Smooth muscle cell (in vitro differentiated cells): ENCODE data around the gene A2M. TPM values are rescaled to one million over a fixed set of nuclear protein-coding genes. Genes with fewer than 3 reads are reported as not detected.

ENCODE experiments used
- DNase-seq: peaks from one replicate; lab custom pipeline; 2025; ENCODE audit not compliant: unreplicated experiment; lab: John Stamatoyannopoulos, UW
- H2AFZ ChIP-seq: fragments of 200-600 bp; sonication (generic); 2 replicates; pipeline ENCODE4 v1.6.0; 2016; ENCODE audit warnings: antibody characterized with exemption, low read depth, mild to moderate bottlenecking
- H3F3A ChIP-seq: fragments of 200-600 bp; sonication (generic); 2 replicates; pipeline ENCODE4 v1.6.0; 2017; ENCODE audit warnings: antibody characterized with exemption, low read depth
- H3K27ac ChIP-seq: fragments of 200-600 bp; sonication (generic); 2 replicates; pipeline ENCODE4 v1.5.1; 2016; ENCODE audit warnings: low read depth, mild to moderate bottlenecking
- H3K27me3 ChIP-seq: fragments of 200-600 bp; sonication (generic); 2 replicates; pipeline ENCODE4 v1.6.1; 2016; ENCODE audit warnings: low read depth, mild to moderate bottlenecking
- H3K36me3 ChIP-seq: fragments of 200-600 bp; sonication (generic); 2 replicates; pipeline ENCODE4 v1.5.1; 2016; ENCODE audit warnings: low read depth
- H3K4me1 ChIP-seq: fragments of 200-600 bp; sonication (generic); 2 replicates; pipeline ENCODE4 v1.5.1; 2016; ENCODE audit warnings: low read depth
- H3K4me2 ChIP-seq: fragments of 200-600 bp; sonication (generic); 2 replicates; pipeline ENCODE4 v1.6.0; 2016; ENCODE audit warnings: mild to moderate bottlenecking
- H3K4me3 ChIP-seq: fragments of 200-600 bp; sonication (generic); 2 replicates; pipeline ENCODE4 v1.5.1; 2016; ENCODE audit warnings: mild to moderate bottlenecking
- H3K79me2 ChIP-seq: fragments of 200-600 bp; sonication (generic); 2 replicates; pipeline ENCODE4 v1.6.0; 2016; ENCODE audit warnings: low read depth, mild to moderate bottlenecking
- H3K9ac ChIP-seq: fragments of 200-600 bp; sonication (generic); 2 replicates; pipeline ENCODE4 v1.6.0; 2016; ENCODE audit warnings: low read depth
- H3K9me3 ChIP-seq: fragments of 200-600 bp; sonication (generic); replicated peaks from 2 replicates; pipeline ENCODE4 v1.5.1; 2016; ENCODE audit warnings: low read depth
- H4K20me1 ChIP-seq: fragments of 200-600 bp; sonication (generic); 2 replicates; pipeline ENCODE4 v1.6.0; 2016; ENCODE audit warnings: low read depth
- WGBS: methylation state at CpG from one replicate; pipeline ENCODE4 v1.1.7; 2016; ENCODE audit warnings: low lambda C conversion rate; 5-methylcytosine and 5-hydroxymethylcytosine counted together
- polyA plus RNA-seq: library from polyadenylated mRNA; unstranded; fragments of >200 nt; fragmentation: Nextera tagmentation; extraction: Ambion mirVana; gene quantifications from 2 replicates; pipeline ENCODE4 v1.2.1, GENCODE V29; 2016
- total RNA-seq: library from RNA; depleted of rRNA; stranded (reverse); fragments of >200 nt; gene quantifications from 2 replicates; pipeline ENCODE4 v1.2.3, GENCODE V29; 2014
- TF ChIP-seq, protein P1 (sequence below): fragments of 200-600 bp; sonication (generic); IDR thresholded peaks from 2 replicates; pipeline ENCODE4 v1.5.1; 2017; ENCODE audit warnings: borderline replicate concordance, mild to moderate bottlenecking, antibody characterized with exemption; ENCODE audit not compliant: insufficient read depth, poor library complexity, severe bottlenecking

The A2M gene
- total and polyA plus RNA-seq, 2 experiments from 2014 or later: 72.8 to 108 TPM

DNA sequence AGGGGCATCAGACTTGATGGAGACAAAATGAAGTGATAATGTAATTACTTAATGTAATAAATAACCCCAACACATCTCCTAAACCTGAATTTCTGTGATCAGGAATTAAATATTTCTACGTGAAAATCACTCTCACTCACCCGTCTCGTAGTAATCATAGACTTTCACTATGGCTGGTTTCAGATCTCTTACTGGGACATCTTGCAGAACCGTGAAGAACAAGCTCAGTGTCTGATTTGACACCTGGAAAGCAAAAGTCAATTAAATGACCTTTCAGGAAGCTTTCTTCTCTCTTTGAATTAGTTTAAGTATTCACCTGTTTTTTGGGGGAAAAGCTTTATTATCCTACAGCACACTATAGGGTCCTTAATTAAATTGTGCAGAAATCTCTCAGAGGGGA, 47.1 kb downstream of the A2M start:
- 92% methylated on average over 4 of the region's 4 CpGs for WGBS
- no peaks in the 10 kb centered on the region for H3K9me3 ChIP-seq
- no peaks in the 10 kb centered on the region for H3K4me1 ChIP-seq
- H3K27ac ChIP-seq: no peak overlapping the region
- H3K4me3 ChIP-seq: no peak overlapping the region
- H3K4me2 ChIP-seq: no peak overlapping the region
- H4K20me1 ChIP-seq: no peaks in the 10 kb centered on the region
- H3K79me2 ChIP-seq: peaks cover under 1% of the 10 kb centered on the region
- H2AFZ ChIP-seq: no peak overlapping the region
- no peaks in the 10 kb centered on the region for H3K27me3 ChIP-seq
- H3K9ac ChIP-seq: no peak overlapping the region
- DNase-seq: no peak
- no peaks in the 10 kb centered on the region for H3F3A ChIP-seq
- TF ChIP-seq, protein P1, sequence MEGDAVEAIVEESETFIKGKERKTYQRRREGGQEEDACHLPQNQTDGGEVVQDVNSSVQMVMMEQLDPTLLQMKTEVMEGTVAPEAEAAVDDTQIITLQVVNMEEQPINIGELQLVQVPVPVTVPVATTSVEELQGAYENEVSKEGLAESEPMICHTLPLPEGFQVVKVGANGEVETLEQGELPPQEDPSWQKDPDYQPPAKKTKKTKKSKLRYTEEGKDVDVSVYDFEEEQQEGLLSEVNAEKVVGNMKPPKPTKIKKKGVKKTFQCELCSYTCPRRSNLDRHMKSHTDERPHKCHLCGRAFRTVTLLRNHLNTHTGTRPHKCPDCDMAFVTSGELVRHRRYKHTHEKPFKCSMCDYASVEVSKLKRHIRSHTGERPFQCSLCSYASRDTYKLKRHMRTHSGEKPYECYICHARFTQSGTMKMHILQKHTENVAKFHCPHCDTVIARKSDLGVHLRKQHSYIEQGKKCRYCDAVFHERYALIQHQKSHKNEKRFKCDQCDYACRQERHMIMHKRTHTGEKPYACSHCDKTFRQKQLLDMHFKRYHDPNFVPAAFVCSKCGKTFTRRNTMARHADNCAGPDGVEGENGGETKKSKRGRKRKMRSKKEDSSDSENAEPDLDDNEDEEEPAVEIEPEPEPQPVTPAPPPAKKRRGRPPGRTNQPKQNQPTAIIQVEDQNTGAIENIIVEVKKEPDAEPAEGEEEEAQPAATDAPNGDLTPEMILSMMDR: no peak
- no peaks in the 10 kb centered on the region for H3K36me3 ChIP-seq

GRCh38 chr12:9068086-9068485, 47.6 kb downstream of the A2M start:
- DNase-seq: no peak
- TF ChIP-seq, protein P1: no peak
- no peaks in the 10 kb centered on the region for H3K36me3 ChIP-seq
- no peak overlapping the region for H3K4me3 ChIP-seq
- no peaks in the 10 kb centered on the region for H3K9me3 ChIP-seq
- H3F3A ChIP-seq: no peaks in the 10 kb centered on the region
- H3K27me3 ChIP-seq: no peaks in the 10 kb centered on the region
- no peak overlapping the region for H3K4me2 ChIP-seq
- no peak overlapping the region for H2AFZ ChIP-seq
- 89% methylated on average over 1 of the region's 1 CpG for WGBS
- peaks cover 3% of the 10 kb centered on the region for H3K79me2 ChIP-seq
- H3K27ac ChIP-seq: no peak overlapping the region
- H3K4me1 ChIP-seq: no peaks in the 10 kb centered on the region
- H4K20me1 ChIP-seq: no peaks in the 10 kb centered on the region
- H3K9ac ChIP-seq: no peak overlapping the region

DNA sequence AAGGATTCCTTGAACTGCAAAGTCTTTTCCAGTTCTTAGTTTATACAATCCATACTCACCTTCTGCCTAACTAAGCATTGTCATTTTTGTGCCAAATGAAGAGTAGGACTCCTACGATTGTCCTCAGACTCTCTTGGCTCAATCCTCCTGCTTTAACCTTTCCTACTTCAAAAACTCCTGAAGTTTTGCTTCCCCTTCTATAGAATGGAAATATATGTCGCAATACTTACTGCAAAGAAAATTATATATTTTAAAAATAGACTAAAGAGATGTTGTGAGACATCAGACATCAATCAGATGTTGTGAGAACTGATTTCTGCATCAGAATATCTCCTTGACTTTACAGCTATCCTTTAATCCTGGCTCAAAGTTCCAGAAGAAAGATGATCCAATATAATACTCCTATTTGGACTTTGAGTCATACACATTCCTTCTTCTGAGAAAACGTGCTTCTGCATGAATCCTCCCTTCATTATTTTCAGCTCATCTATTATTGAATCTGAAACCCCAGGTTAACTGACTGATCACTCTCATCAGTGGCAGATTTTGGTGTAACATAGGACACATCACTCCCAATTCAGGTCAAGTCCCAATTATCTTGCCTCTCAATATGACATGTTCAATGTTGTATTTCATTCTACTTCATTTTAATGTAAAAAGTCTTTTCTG, 48.8 kb downstream of the A2M start:
- Histone ChIP-seq H3K36me3 (no peaks in the 10 kb centered on the region), H4K20me1 (no peaks in the 10 kb centered on the region), H3K4me3 (no peak overlapping the region), H2AFZ (no peak overlapping the region), H3K79me2 (peaks cover 3% of the 10 kb centered on the region), H3K9ac (no peak overlapping the region), H3K4me1 (no peaks in the 10 kb centered on the region), H3K27me3 (no peaks in the 10 kb centered on the region), H3K4me2 (no peak overlapping the region), H3F3A (no peaks in the 10 kb centered on the region), H3K9me3 (no peaks in the 10 kb centered on the region), H3K27ac (peak overlapping the region; percentile 7)
- 83% methylated on average over 3 of the region's 3 CpGs for WGBS
- DNase-seq: no peak
- TF ChIP-seq, protein P1: no peak

GRCh38 chr12:9066183-9066623, 49.5 kb downstream of the A2M start:
- no peak overlapping the region for H3K27ac ChIP-seq
- H4K20me1 ChIP-seq: no peaks in the 10 kb centered on the region
- H3K4me3 ChIP-seq: peak overlapping the region; percentile 96
- no peaks in the 10 kb centered on the region for H3K36me3 ChIP-seq
- no peaks in the 10 kb centered on the region for H3K27me3 ChIP-seq
- peaks cover 3% of the 10 kb centered on the region for H3K79me2 ChIP-seq
- no peaks in the 10 kb centered on the region for H3K4me1 ChIP-seq
- TF ChIP-seq, protein P1: no peak
- H3F3A ChIP-seq: no peaks in the 10 kb centered on the region
- H3K4me2 ChIP-seq: no peak overlapping the region
- no peak overlapping the region for H3K9ac ChIP-seq
- 95% methylated on average over 9 of the region's 9 CpGs for WGBS
- DNase-seq: no peak
- no peak overlapping the region for H2AFZ ChIP-seq
- H3K9me3 ChIP-seq: no peaks in the 10 kb centered on the region
